HG03575 (cell line): ENCODE results near the gene ZNF829.

Source experiments
- ATAC-seq: cut with Tn5 transposase; IDR thresholded peaks from one replicate; pipeline ENCODE4 v1.9.1; 2021; ENCODE audit not compliant: unreplicated experiment, insufficient number of reproducible peaks, low FRiP score; ENCODE audit errors: extremely low read depth

Gene ZNF829

DNA sequence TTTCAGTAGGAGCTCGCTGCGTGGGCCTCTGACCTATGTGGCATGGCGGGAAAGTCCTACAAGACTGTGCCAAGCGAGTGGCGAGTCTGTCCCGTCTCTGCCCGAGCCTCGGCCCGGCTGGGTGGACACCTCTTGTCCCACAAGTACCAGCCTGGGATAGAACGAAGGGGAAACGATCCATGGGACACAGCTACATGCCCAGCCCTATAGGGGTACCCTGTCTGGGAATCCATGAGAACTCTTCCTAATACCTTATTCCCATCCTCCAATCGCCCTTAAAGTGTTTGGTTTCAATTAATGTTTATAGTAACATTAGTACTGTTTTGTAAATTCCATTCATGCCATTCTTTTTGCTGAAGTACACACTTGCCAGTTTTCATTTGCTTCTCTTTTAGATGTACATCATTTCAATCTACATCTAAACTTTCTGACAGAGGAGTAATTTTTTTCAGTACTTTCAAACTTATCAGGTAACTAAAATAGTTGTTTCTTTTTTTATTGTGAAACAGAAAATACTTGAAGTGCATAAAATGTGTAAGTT, 77.2 kb downstream of the ZNF829 start:
- no peak for ATAC-seq
